GM12878 (cell line): Measurements from ENCODE around the gene LRP1B. TPM values are rescaled to one million over a fixed set of nuclear protein-coding genes. Genes with fewer than 3 reads are reported as not detected.

Source experiments
- ATAC-seq: fragments of 200-7000 bp; cut with Tn5 transposase; 3 replicates; pipeline ENCODE4 v1.9.1; 2020; ENCODE audit warnings: mild to moderate bottlenecking, moderate library complexity
- BruUV-seq: library from RNA; stranded (reverse); fragments of 400-500 nt; replicated peaks from 2 replicates; lab custom pipeline; 2021; lab: Mats Ljungman, UMichigan
- CTCF ChIA-PET: fragments of 300-600 bp; sonication (Branson Sonifier 250); formaldehyde crosslinking; extraction: SDS; loops from one replicate; lab custom pipeline; 2021; ENCODE audit warnings: inconsistent platforms; lab: Yijun Ruan, JAX
- POLR2A ChIA-PET: fragments of 350-600 bp; formaldehyde crosslinking; extraction: SDS; loops from one replicate; lab custom pipeline; 2021; ENCODE audit warnings: inconsistent platforms; lab: Charles Lee
- RAD21 ChIA-PET: fragments of 300-600 bp; sonication (Branson Sonifier 250); formaldehyde crosslinking; loops from one replicate; lab custom pipeline; 2023; ENCODE audit warnings: antibody characterized with exemption; ENCODE audit not compliant: unreplicated experiment; lab: Charles Lee
- SMC1A ChIA-PET: fragments of 300-600 bp; sonication (Branson Sonifier 250); formaldehyde crosslinking; loops from one replicate; lab custom pipeline; 2023; ENCODE audit not compliant: unreplicated experiment, uncharacterized antibody; lab: Charles Lee
- DNase-seq: peaks from one replicate; pipeline ENCODE4 v3.0.0-alpha.2; 2011; ENCODE audit warnings: low read depth, low spot score
- FAIRE-seq: peaks from 3 replicates; lab custom pipeline; 2011; peaks lifted over from hg19 to GRCh38; lab: Jason Lieb, UNC
- H2AFZ ChIP-seq: 2 replicates; pipeline ENCODE4 v1.6.0; 2011; ENCODE audit warnings: low read depth, low read length, control low read depth; ENCODE audit not compliant: control insufficient read depth
- H3K27ac ChIP-seq: 2 replicates; pipeline ENCODE4 v1.5.1; 2011; ENCODE audit warnings: control low read depth; ENCODE audit not compliant: control insufficient read depth, insufficient read depth
- H3K27me3 ChIP-seq, 2 experiments: replicated peaks in 1 of 2; 2 replicates each; pipeline versions ENCODE4 v1.6.0 to v1.6.1; 2011; ENCODE audit warnings: low read length in 1 of 2; ENCODE audit not compliant: control insufficient read depth in 2 of 2, insufficient read depth in 2 of 2
- H3K36me3 ChIP-seq, 2 experiments: 2 replicates each; pipeline ENCODE4 v1.5.1; 2011; ENCODE audit warnings: low read length in 1 of 2; ENCODE audit not compliant: control insufficient read depth in 2 of 2, insufficient read depth in 2 of 2
- H3K4me1 ChIP-seq: 2 replicates; pipeline ENCODE4 v1.6.1; 2011; ENCODE audit warnings: mild to moderate bottlenecking, low read length, moderate library complexity, mixed read lengths; ENCODE audit not compliant: control insufficient read depth, insufficient read depth
- H3K4me2 ChIP-seq: 2 replicates; pipeline ENCODE4 v1.6.0; 2011; ENCODE audit warnings: control low read depth; ENCODE audit not compliant: control insufficient read depth, insufficient read depth
- H3K4me3 ChIP-seq: fragments of 200-600 bp; sonication (generic); 2 replicates; pipeline ENCODE4 v1.5.1; 2016
- H3K79me2 ChIP-seq: 2 replicates; pipeline ENCODE4 v1.6.0; 2011; ENCODE audit warnings: low read length; ENCODE audit not compliant: control insufficient read depth, insufficient read depth
- H3K9ac ChIP-seq: 2 replicates; pipeline ENCODE4 v1.8.0; 2011; ENCODE audit warnings: low read length, control low read depth, mixed read lengths; ENCODE audit not compliant: control insufficient read depth, insufficient read depth
- H3K9me3 ChIP-seq: replicated peaks from 3 replicates; pipeline ENCODE4 v1.5.1; 2011; ENCODE audit warnings: mild to moderate bottlenecking, low read length; ENCODE audit not compliant: control insufficient read depth, insufficient read depth
- H4K20me1 ChIP-seq: 2 replicates; pipeline ENCODE4 v1.6.0; 2011; ENCODE audit not compliant: control insufficient read depth, insufficient read depth
- BACH1 ChIP-seq: fragments of 450-650 bp; IDR thresholded peaks from 2 replicates; pipeline ENCODE4 v1.6.1; 2017; ENCODE audit warnings: mild to moderate bottlenecking, borderline replicate concordance
- EED ChIP-seq: sonication (generic); IDR thresholded peaks from 2 replicates; pipeline ENCODE4 v1.6.1; 2016; ENCODE audit warnings: antibody characterized with exemption, low read depth
- ESRRA ChIP-seq: IDR thresholded peaks from 2 replicates; pipeline ENCODE4 v1.6.1; 2012; ENCODE audit warnings: mild to moderate bottlenecking, low read length, improper control_type of control experiment
- HDAC6 ChIP-seq: fragments of 200-600 bp; sonication (generic); IDR thresholded peaks from one replicate; pipeline ENCODE4 v1.8.0; 2017; ENCODE audit warnings: antibody characterized with exemption; ENCODE audit not compliant: unreplicated experiment
- NR2C2 ChIP-seq: IDR thresholded peaks from 2 replicates; pipeline ENCODE4 v1.6.1; 2011; ENCODE audit warnings: borderline replicate concordance, low read depth; ENCODE audit not compliant: control insufficient read depth, insufficient read length
- SMAD5 ChIP-seq: IDR thresholded peaks from 2 replicates; pipeline ENCODE4 v1.6.1; 2016; ENCODE audit warnings: antibody characterized with exemption, low read depth
- SREBF2 ChIP-seq: IDR thresholded peaks from 2 replicates; pipeline ENCODE4 v1.6.1; 2012; ENCODE audit warnings: mild to moderate bottlenecking, low read length
- TBL1XR1 ChIP-seq: IDR thresholded peaks from 2 replicates; pipeline ENCODE4 v1.6.1; 2012; ENCODE audit warnings: low read depth, low read length, improper control_type of control experiment
- YY1 ChIP-seq: IDR thresholded peaks from 2 replicates; pipeline ENCODE4 v1.6.1; 2011; ENCODE audit warnings: low read depth, mild to moderate bottlenecking, low read length
- WGBS: methylation state at CpG from one replicate; pipeline ENCODE4 v1.1.6; 2016; ENCODE audit warnings: low lambda C conversion rate; ENCODE audit not compliant: insufficient replicate concordance, insufficient coverage; ENCODE audit errors: missing lambda C conversion rate; 5-methylcytosine and 5-hydroxymethylcytosine counted together
- in situ Hi-C: fragments of 300-500 bp; cut with MboI; formaldehyde crosslinking; loops from 9 replicates; pipeline ENCODE4 v1.14.3; 2018; ENCODE audit warnings: mixed read lengths
- intact Hi-C: fragments of 100-400 bp; cut with micrococcal nuclease; formaldehyde crosslinking; loops from one replicate; pipeline ENCODE4 v1.14.2; 2022; ENCODE audit not compliant: unreplicated experiment
- polyA plus RNA-seq, 11 experiments: library from polyadenylated mRNA; depleted of rRNA in 4 of 11; unstranded in 6 of 11; stranded (reverse) in 5 of 11; fragments of >200 nt; fragmentation: Nextera tagmentation in 4 of 11; fragmentation: Illumina TruSeq in 1 of 11; extraction: Ambion mirVana in 4 of 11; extraction: Trizol in 1 of 11; gene quantifications; 1 replicate in 1 of 11; 2 replicates in 10 of 11; pipeline versions ENCODE4 v1.2.1 to v1.2.3, GENCODE V29; 2011 to 2016; ENCODE audit warnings: inconsistent platforms in 2 of 11, missing spikeins in 2 of 11, low read depth in 1 of 11
- total RNA-seq, 4 experiments: library from RNA; depleted of rRNA in 3 of 4; stranded (reverse); fragments of >200 nt in 3 of 4; fragmentation: Illumina TruSeq in 1 of 4; extraction: Trizol in 1 of 4; gene quantifications; 2 replicates each; pipeline versions ENCODE4 v1.2.1 to v1.2.3, GENCODE V29; 2013 to 2021
- TF ChIP-seq, protein P1 (sequence below): fragments of 450-650 bp; IDR thresholded peaks from 2 replicates; pipeline ENCODE4 v1.6.1; 2017; ENCODE audit warnings: mild to moderate bottlenecking, moderate library complexity
- TF ChIP-seq, protein P2 (sequence below): fragments of 450-650 bp; IDR thresholded peaks from 2 replicates; pipeline ENCODE4 v1.6.1; 2017; ENCODE audit warnings: low read depth, mild to moderate bottlenecking, moderate library complexity
- TF ChIP-seq, protein P3 (sequence below): IDR thresholded peaks from 2 replicates; pipeline ENCODE4 v1.6.1; 2012; ENCODE audit warnings: low read depth, low read length, improper control_type of control experiment
- TF ChIP-seq, protein P4 (sequence below): IDR thresholded peaks from 2 replicates; pipeline ENCODE4 v1.6.1; 2011; ENCODE audit warnings: mild to moderate bottlenecking, low read depth, low read length, moderate library complexity; ENCODE audit not compliant: insufficient replicate concordance

The LRP1B gene
- total and polyA plus RNA-seq, 10 of the 15 experiments (the other 5 are each of a cell fraction or from before 2014, with no cell fraction given): under 0.01 to 0.06 (median 0.03) TPM; not detected in 5

DNA sequence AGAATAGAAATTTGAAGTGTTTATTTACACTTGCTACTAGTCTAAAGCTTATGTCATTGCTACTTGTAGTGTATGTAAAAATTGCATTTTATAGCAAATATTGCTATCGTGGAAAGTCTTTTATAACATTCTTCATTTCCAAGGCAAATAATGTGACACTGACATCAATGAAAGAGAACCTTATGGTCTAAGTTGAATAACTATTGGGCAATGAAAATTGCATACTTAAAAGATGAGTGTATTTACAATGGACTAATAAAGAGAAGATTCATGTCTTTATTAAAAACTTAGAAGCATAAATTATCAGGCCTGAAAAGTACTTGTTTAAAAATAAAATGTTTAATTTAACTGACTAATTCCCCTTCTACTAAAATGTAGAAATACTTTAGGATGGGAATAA lies 82.2 kb downstream of the LRP1B start:
- TF ChIP-seq SMAD5 (no peak), SREBF2 (no peak), HDAC6 (no peak), YY1 (no peak), NR2C2 (no peak), BACH1 (no peak), TBL1XR1 (no peak), ESRRA (no peak), EED (no peak)
- TF ChIP-seq, protein P1, sequence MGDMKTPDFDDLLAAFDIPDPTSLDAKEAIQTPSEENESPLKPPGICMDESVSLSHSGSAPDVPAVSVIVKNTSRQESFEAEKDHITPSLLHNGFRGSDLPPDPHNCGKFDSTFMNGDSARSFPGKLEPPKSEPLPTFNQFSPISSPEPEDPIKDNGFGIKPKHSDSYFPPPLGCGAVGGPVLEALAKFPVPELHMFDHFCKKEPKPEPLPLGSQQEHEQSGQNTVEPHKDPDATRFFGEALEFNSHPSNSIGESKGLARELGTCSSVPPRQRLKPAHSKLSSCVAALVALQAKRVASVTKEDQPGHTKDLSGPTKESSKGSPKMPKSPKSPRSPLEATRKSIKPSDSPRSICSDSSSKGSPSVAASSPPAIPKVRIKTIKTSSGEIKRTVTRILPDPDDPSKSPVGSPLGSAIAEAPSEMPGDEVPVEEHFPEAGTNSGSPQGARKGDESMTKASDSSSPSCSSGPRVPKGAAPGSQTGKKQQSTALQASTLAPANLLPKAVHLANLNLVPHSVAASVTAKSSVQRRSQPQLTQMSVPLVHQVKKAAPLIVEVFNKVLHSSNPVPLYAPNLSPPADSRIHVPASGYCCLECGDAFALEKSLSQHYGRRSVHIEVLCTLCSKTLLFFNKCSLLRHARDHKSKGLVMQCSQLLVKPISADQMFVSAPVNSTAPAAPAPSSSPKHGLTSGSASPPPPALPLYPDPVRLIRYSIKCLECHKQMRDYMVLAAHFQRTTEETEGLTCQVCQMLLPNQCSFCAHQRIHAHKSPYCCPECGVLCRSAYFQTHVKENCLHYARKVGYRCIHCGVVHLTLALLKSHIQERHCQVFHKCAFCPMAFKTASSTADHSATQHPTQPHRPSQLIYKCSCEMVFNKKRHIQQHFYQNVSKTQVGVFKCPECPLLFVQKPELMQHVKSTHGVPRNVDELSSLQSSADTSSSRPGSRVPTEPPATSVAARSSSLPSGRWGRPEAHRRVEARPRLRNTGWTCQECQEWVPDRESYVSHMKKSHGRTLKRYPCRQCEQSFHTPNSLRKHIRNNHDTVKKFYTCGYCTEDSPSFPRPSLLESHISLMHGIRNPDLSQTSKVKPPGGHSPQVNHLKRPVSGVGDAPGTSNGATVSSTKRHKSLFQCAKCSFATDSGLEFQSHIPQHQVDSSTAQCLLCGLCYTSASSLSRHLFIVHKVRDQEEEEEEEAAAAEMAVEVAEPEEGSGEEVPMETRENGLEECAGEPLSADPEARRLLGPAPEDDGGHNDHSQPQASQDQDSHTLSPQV: no peak
- TF ChIP-seq, protein P2, sequence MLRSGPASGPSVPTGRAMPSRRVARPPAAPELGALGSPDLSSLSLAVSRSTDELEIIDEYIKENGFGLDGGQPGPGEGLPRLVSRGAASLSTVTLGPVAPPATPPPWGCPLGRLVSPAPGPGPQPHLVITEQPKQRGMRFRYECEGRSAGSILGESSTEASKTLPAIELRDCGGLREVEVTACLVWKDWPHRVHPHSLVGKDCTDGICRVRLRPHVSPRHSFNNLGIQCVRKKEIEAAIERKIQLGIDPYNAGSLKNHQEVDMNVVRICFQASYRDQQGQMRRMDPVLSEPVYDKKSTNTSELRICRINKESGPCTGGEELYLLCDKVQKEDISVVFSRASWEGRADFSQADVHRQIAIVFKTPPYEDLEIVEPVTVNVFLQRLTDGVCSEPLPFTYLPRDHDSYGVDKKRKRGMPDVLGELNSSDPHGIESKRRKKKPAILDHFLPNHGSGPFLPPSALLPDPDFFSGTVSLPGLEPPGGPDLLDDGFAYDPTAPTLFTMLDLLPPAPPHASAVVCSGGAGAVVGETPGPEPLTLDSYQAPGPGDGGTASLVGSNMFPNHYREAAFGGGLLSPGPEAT: no peak
- TF ChIP-seq, protein P3, sequence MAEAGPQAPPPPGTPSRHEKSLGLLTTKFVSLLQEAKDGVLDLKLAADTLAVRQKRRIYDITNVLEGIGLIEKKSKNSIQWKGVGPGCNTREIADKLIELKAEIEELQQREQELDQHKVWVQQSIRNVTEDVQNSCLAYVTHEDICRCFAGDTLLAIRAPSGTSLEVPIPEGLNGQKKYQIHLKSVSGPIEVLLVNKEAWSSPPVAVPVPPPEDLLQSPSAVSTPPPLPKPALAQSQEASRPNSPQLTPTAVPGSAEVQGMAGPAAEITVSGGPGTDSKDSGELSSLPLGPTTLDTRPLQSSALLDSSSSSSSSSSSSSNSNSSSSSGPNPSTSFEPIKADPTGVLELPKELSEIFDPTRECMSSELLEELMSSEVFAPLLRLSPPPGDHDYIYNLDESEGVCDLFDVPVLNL: no peak
- TF ChIP-seq, protein P4, sequence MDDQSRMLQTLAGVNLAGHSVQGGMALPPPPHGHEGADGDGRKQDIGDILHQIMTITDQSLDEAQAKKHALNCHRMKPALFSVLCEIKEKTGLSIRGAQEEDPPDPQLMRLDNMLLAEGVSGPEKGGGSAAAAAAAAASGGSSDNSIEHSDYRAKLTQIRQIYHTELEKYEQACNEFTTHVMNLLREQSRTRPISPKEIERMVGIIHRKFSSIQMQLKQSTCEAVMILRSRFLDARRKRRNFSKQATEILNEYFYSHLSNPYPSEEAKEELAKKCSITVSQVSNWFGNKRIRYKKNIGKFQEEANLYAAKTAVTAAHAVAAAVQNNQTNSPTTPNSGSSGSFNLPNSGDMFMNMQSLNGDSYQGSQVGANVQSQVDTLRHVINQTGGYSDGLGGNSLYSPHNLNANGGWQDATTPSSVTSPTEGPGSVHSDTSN: no peak
- SMC1A ChIA-PET: no interaction called here
- Histone ChIP-seq H3K27ac (no peak overlapping the region), H3K27me3 (no peaks in the 10 kb centered on the region), H3K9ac (no peak overlapping the region), H4K20me1 (no peaks in the 10 kb centered on the region), H3K36me3 (no peaks in the 10 kb centered on the region), H3K4me1 (no peaks in the 10 kb centered on the region), H3K4me2 (no peak overlapping the region), H3K79me2 (no peaks in the 10 kb centered on the region), H2AFZ (no peak overlapping the region), H3K4me3 (no peak overlapping the region), H3K9me3 (no peaks in the 10 kb centered on the region)
- intact Hi-C loops (no loop called here), in situ Hi-C loops (no loop called here)
- POLR2A ChIA-PET: no interaction called here
- no peak for DNase-seq
- no TSS peak for BruUV-seq
- RAD21 ChIA-PET: no interaction called here
- FAIRE-seq: no peak
- no peak for ATAC-seq
- CTCF ChIA-PET: no interaction called here
- 0% methylated on average over 1 of the region's 1 CpG for WGBS
